NCI-H146 (cell line): ENCODE results near the gene ACTR3.

ENCODE experiments used
- DNase-seq: peaks from one replicate; lab custom pipeline; 2025; lab: John Stamatoyannopoulos, UW

The ACTR3 gene

DNA sequence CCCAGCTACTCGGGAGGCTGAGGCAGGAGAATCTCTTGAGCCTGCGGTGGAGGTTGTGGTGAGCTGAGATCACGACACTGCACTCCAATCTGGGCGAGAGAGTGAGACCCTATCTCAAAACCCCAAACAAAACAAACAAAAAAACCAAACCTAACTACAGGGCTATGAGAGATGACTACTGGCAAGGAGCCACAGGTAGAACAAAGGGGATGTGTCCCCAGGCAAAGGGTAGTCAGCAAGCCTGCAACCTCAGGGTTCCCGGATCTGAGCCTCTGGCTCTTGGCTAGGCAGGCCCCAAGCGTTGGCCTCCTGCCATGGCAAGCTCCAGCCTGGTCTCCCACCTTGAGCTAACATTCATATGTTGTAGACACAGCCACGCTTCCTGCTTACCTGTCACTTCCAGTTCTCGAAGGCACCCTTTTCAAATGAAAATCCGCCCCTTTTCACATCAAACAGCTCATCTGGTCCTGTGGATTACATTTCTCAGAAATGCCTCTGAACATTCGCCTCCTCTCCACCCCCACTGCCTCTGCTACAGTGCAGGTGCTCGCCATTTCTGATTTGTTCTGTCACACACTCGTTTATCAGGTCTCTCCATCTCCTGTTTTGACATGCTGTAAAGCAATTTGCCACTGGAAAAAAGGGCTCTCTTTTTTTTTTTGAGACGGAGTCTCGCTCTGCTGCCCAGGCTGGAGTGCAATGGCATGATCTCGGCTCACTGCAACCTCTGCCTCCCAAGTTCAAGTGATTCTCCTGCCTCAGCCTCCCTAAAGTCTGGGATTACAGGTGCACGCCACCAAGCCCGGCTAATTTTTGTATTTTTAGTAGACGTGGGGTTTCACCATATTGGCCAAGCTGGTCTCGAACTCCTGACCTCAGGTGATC is 13.1 kb upstream of the ACTR3 start:
- DNase-seq: peak; percentile 87

DNA sequence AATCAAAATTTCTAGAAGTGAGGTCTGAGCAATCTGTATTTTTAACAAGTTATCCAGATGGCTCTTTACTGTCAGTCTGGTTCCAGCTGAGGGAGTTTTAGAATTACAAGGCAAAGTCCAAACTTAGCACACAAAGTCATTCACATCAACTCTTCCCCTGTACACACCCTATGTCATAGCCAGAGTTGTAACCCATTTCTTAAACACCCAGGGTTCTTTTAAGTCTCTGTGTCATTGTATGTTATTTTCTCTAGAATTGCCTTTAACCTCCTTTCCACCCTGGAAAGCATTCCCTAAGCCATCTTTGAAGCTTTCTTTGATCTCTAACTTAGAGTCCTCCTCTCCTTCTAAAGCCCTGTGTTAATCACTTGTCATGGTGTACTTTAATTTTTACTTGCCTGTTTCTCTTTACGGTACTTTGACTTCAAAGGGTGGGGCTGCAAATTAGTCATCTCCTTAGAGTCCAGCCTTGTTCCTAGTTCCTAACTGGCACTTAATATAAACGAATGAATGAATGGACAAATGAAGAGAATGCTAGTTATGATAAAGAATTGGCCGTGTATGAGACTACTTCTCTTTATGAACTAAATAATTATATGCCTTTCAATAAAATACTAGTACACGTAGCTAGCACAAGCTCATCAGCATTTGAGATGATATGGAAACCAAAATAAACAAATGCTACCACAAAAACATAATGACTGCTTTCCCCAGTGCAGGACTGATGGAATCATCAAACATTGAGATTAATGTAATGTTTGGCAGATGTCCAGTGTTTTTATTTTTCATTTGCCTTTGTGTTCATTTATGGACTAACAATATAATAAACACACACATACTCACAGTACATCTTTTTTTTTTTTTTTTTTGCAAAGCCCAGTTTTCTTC is 11.9 kb upstream of the ACTR3 start:
- DNase-seq: no peak

- DNase-seq: no peak
Measured at GRCh38 chr2:113878743-113879142, 11.1 kb upstream of the ACTR3 start.

- no peak for DNase-seq
Measured at GRCh38 chr2:113879457-113879856, 10.4 kb upstream of the ACTR3 start.

DNA sequence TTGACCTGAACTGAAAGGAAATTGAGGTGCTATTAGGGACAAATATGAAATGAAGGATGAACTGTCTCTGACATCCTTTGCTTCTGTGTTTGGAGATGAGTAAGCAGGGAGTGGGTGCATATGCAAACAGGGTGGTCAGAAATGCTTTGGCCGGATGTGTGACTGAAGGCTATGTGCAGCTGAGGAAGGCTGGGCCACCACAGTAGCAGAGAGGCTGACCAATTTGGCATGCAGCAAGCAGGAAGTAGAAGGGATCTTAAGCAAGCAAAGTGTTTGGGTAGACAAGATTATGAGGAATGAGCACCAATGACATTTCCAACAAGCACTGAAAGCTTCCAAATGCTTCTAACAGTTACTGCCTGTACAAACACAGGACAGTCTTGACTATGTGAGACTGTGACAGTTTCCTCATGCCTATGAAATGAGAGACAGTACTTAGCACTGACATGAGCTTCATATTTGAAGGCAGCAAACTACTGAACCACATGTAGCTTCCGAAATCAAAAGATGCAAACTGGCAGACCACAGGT is 3.3 kb upstream of the ACTR3 start:
- no peak for DNase-seq

- DNase-seq: no peak
Measured at GRCh38 chr2:113887009-113887792, 2.7 kb upstream of the ACTR3 start.

- DNase-seq: no peak
Measured at GRCh38 chr2:113888641-113889470, 1.0 kb upstream of the ACTR3 start.

- DNase-seq: peak; percentile 65
Measured at GRCh38 chr2:113890253-113891235, 655 bp downstream of the ACTR3 start.

DNA sequence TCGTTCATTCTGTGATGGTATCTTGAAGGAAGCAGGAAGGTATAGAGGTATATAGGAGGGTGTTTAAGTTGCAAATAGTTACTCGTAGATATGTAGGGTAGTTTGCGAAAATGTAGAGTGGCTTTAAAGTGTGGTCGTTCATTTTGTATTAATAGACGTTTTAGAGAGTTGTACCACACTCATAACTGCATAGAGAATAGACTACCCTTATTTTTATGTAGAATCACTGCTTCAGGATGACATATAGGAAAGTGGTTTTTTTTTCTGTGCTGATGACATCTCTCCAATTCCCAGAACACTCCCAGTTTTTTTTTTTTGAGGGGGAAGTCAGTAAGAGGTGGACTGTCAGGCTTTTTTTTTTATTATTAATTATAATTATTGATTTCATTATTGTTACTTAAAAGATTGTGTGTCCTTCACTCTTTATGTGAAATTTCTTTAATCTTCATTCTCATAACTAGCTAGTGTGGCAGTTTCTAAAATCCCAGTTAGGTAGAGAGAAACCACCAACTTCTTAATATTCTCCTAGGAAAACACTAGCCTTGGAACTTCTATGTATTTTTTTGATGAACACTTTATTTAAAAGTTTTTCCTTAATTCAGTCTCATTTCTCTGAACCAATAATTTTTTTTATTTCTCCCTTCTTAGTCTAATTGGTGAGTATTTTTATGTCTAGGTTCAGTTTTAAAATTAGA is 1.5 kb downstream of the ACTR3 start:
- no peak for DNase-seq

DNA sequence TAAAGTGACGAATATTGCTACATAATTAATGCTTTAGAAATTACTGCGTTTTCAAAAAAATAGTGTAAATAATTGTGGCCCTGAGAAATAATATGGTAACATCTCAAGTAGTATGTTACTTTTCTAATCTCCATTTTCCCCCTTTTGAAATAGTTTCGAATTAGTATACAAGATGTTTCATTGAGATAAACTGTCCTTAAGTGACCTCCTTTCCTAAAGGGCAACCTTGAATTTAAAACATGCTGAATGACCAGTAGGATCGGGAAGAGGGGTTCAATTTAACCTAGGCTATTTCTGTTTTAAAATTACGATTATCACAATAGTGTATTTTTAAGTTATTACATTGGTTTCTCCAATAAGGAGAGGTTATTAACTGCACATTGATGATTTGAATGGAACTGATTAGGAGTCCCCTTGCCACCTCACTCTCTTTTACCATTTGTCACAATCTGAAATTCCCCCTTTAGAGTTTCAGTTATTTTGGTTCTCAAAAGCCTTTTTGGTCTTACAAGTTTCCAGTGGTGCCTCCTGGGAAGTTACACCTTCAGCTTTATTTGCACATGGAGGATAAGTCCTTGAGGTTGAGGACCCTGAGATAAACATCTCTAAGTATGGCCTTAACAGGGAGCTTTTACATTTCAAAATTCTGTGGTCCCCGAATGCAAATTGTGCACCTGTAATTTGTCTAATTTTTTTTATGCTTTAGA is 2.3 kb downstream of the ACTR3 start:
- no peak for DNase-seq

DNA sequence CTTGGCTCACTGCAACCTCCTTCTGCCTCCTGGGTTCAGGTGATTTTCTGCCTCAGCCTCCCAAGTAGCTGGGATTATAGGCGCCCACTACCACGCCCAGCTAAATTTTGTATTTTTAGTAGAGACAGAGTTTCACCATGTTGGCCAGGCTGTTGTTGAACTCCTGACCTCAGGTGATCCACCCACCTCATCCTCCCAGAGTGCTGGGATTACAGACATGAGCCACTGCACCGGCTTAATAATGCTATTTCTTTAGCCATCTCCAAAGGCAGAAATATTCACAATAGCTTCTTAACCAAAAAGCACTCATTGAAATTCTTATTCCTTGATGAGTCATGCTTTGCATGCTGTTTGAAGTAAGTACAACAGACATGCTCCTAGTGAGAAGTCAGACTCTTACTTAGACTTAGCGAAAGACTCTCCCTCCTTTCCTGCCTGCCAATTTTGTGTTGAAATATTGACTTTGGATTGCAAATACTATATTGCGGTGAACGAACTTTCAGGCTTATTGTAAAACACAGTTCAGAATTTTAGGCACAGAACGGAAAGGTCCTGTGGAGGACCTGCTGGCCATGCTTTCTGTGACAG is 4.4 kb downstream of the ACTR3 start:
- no peak for DNase-seq

DNA sequence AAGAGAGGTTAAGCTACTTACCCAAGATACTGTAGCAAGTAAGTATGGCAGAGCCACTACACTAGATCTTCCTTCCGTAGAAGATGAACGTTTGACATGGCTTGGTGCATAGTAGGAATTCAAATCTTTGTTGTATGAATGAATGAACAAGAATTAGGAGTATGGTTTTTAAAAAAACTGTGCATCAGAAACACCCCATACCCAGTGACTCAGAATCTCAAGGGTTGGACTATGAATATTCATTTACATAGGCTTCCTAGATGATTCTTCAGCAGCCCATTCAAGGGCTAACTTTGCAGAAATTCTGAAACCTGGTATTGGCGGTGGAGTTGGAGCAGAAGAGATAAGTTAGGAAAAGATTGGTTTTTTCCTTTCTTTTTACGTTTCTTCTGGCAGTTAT is 5.4 kb downstream of the ACTR3 start:
- DNase-seq: no peak

DNA sequence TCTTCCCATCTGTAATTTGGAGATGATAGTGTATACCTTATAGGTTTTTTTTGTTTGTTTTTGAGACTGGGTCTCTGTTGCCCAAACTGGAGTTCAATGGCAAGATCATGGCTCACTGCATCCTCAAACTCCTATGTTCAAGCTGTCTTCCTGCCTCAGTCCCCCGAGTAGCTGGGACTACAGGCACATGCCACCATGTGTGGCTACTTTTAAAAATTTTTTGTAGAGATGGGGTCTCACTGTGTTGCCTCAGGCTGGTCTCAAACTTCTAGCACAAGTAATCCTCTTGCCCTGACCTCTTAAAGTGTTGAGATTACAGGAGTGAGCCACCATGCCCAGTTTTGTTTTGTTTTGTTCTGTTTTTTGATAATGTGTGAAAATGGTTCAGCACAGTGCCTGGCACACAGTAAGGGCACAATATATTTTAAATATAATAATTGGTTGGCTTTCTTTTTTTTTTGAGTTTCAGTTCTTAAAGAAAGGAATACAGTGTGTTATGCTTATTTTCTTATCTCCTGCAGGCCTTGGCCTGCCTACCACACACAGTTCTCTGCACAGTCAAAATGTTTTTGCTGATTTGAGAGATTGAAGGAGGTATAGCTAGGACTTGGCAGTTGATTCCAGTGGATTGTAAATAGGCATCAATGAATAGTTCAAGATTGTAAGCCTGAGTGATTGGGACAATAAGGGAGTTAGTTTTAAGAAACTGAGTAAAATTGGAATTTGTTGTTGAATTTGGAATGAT is 6.1 kb downstream of the ACTR3 start:
- no peak for DNase-seq

GRCh38 chr2:113896791-113897190 is 6.9 kb downstream of the ACTR3 start:
- DNase-seq: no peak

DNA sequence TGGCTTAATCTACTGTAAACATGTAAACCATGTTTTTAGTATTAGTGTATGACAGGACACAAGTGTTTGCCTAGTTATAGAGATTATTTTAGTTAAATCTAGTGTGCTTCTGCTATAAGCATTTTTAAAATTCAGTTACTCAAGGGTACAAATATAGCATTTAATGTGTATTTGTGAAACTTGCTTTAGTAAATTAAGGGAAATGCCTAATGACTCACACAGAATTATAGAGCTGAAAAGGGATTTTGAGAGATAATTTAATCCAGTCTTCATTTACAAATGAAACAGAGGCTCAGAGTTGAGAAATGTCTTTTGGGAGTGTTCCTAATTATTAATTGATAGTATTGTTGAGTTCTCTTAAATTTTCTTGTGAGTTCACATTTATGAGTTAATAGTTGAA is 8.2 kb downstream of the ACTR3 start:
- no peak for DNase-seq

GRCh38 chr2:113899166-113899565 is 9.3 kb downstream of the ACTR3 start:
- DNase-seq: no peak

- no peak for DNase-seq
Measured at GRCh38 chr2:113901943-113902342, 12.1 kb downstream of the ACTR3 start.
